Measurements from ENCODE around the gene KIAA0753.

The KIAA0753 gene

GRCh38 chr17:6648181-6648580 is 7.7 kb upstream of the KIAA0753 start:
- no peaks in the 10 kb centered on the region for H3K27me3 ChIP-seq (ENCODE audit: insufficient read depth, poor library complexity, severe bottlenecking)
- no peak overlapping the region for H3K27ac ChIP-seq (replicated peaks)
- DNase-seq (ENCODE audit: low read depth in 1 of 2, low spot score in 1 of 2), result peak in 1 of 2 experiments; percentile 7

DNA sequence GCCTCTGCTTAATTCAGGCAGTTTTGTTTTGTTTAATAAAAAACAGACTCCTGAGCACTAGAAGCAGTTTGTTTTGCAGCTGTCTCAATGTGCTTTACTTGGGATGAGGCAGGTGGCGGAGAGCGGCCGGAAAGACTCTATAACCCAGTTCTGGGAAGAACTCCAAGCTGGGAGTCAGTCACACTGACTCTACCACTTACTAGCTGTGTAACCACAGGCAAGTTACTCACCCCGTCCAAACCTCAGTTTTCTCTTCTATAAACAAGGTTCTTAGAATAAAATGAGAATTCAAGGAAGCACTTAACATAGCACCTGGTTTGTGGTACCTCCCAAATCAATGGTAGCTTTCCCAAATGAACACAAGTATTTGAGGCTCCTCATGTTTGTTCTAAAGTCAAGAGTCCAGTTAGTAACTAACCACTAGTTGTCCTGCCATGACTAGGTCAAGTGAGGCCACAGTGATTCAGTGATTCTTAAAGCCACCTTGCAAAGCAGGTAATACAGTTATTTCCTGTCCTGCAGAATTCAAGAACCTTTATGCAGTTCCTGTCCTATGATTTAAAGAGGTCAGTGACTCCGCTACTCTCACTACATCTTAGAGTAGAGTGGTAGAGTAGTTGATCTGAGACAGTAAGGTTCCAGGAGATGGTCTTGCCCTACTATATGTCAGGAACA is 3.1 kb upstream of the KIAA0753 start:
- no peak for DNase-seq (ENCODE audit: low read depth in 1 of 2, low spot score in 1 of 2)
- Histone ChIP-seq H3K27ac (replicated peaks) (no peak overlapping the region), H3K27me3 (ENCODE audit: insufficient read depth, poor library complexity, severe bottlenecking) (no peaks in the 10 kb centered on the region), H3K4me3 (replicated peaks; ENCODE audit: insufficient read depth, low read length) (no peak overlapping the region)
- TF ChIP-seq SPI1 (IDR thresholded peaks at IDR 0.05; ENCODE audit: borderline replicate concordance, low read depth) (no peak), GABPA (IDR thresholded peaks at IDR 0.05; ENCODE audit: low read depth) (no peak), POLR2AphosphoS5 (IDR thresholded peaks at IDR 0.05; ENCODE audit: low read depth) (no peak)
- TF ChIP-seq, protein P1, sequence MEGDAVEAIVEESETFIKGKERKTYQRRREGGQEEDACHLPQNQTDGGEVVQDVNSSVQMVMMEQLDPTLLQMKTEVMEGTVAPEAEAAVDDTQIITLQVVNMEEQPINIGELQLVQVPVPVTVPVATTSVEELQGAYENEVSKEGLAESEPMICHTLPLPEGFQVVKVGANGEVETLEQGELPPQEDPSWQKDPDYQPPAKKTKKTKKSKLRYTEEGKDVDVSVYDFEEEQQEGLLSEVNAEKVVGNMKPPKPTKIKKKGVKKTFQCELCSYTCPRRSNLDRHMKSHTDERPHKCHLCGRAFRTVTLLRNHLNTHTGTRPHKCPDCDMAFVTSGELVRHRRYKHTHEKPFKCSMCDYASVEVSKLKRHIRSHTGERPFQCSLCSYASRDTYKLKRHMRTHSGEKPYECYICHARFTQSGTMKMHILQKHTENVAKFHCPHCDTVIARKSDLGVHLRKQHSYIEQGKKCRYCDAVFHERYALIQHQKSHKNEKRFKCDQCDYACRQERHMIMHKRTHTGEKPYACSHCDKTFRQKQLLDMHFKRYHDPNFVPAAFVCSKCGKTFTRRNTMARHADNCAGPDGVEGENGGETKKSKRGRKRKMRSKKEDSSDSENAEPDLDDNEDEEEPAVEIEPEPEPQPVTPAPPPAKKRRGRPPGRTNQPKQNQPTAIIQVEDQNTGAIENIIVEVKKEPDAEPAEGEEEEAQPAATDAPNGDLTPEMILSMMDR (IDR thresholded peaks at IDR 0.05; ENCODE audit: insufficient read depth, low read length), result no peak
- TF ChIP-seq, protein P2, sequence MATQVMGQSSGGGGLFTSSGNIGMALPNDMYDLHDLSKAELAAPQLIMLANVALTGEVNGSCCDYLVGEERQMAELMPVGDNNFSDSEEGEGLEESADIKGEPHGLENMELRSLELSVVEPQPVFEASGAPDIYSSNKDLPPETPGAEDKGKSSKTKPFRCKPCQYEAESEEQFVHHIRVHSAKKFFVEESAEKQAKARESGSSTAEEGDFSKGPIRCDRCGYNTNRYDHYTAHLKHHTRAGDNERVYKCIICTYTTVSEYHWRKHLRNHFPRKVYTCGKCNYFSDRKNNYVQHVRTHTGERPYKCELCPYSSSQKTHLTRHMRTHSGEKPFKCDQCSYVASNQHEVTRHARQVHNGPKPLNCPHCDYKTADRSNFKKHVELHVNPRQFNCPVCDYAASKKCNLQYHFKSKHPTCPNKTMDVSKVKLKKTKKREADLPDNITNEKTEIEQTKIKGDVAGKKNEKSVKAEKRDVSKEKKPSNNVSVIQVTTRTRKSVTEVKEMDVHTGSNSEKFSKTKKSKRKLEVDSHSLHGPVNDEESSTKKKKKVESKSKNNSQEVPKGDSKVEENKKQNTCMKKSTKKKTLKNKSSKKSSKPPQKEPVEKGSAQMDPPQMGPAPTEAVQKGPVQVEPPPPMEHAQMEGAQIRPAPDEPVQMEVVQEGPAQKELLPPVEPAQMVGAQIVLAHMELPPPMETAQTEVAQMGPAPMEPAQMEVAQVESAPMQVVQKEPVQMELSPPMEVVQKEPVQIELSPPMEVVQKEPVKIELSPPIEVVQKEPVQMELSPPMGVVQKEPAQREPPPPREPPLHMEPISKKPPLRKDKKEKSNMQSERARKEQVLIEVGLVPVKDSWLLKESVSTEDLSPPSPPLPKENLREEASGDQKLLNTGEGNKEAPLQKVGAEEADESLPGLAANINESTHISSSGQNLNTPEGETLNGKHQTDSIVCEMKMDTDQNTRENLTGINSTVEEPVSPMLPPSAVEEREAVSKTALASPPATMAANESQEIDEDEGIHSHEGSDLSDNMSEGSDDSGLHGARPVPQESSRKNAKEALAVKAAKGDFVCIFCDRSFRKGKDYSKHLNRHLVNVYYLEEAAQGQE (IDR thresholded peaks at IDR 0.05; ENCODE audit: insufficient replicate concordance, low read depth), result no peak

More at GRCh38 chr17:6648181-6648580, 7.7 kb upstream of the KIAA0753 start:
- no peak for TF ChIP-seq SPI1 (IDR thresholded peaks at IDR 0.05; ENCODE audit: borderline replicate concordance, low read depth)
- TF ChIP-seq POLR2AphosphoS5 (IDR thresholded peaks at IDR 0.05; ENCODE audit: low read depth), result no peak
- TF ChIP-seq, protein P1 (IDR thresholded peaks at IDR 0.05; ENCODE audit: insufficient read depth, low read length), result no peak
- no peak for TF ChIP-seq GABPA (IDR thresholded peaks at IDR 0.05; ENCODE audit: low read depth)
- TF ChIP-seq, protein P2 (IDR thresholded peaks at IDR 0.05; ENCODE audit: insufficient replicate concordance, low read depth), result no peak
- H3K4me3 ChIP-seq (replicated peaks; ENCODE audit: insufficient read depth, low read length), result no peak overlapping the region

DNA sequence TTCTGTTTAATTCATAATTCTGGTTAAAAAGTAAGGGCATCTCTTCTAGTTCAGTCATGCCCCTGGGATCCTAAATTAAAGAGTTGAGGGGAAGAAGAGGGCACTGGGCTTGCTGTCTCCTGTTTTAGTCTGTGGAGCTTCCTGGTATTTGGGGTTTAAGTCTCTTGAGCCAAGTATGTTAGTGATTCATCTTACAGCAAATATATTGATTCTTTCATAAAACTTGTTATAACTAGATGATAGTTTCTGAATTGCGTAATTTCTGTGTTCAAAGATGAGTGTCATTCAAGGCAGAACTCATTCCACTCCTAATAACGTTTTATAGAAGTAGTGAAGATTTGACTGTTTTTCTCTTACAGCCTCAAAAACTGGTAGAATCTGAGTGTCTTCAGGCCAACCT is 2.1 kb upstream of the KIAA0753 start:
- H3K27ac ChIP-seq (replicated peaks), result no peak overlapping the region
- H3K4me3 ChIP-seq (replicated peaks; ENCODE audit: insufficient read depth, low read length), result no peak overlapping the region
- TF ChIP-seq POLR2AphosphoS5 (IDR thresholded peaks at IDR 0.05; ENCODE audit: low read depth) (no peak), GABPA (IDR thresholded peaks at IDR 0.05; ENCODE audit: low read depth) (no peak), SPI1 (IDR thresholded peaks at IDR 0.05; ENCODE audit: borderline replicate concordance, low read depth) (no peak)
- TF ChIP-seq, protein P2 (IDR thresholded peaks at IDR 0.05; ENCODE audit: insufficient replicate concordance, low read depth), result no peak
- TF ChIP-seq, protein P1 (IDR thresholded peaks at IDR 0.05; ENCODE audit: insufficient read depth, low read length), result no peak
- no peak for DNase-seq (ENCODE audit: low read depth in 1 of 2, low spot score in 1 of 2)
- no peaks in the 10 kb centered on the region for H3K27me3 ChIP-seq (ENCODE audit: insufficient read depth, poor library complexity, severe bottlenecking)

All from HL-60 (cell line).